Smooth muscle cell (in vitro differentiated cells): ENCODE measurements around the gene PPM1H. TPM values are rescaled to one million over a fixed set of nuclear protein-coding genes. Genes with fewer than 3 reads are reported as not detected.

ENCODE experiments used
- DNase-seq: peaks from one replicate; lab custom pipeline; 2025; ENCODE audit not compliant: unreplicated experiment; lab: John Stamatoyannopoulos, UW
- H2AFZ ChIP-seq: fragments of 200-600 bp; sonication (generic); 2 replicates; pipeline ENCODE4 v1.6.0; 2016; ENCODE audit warnings: antibody characterized with exemption, low read depth, mild to moderate bottlenecking
- H3F3A ChIP-seq: fragments of 200-600 bp; sonication (generic); 2 replicates; pipeline ENCODE4 v1.6.0; 2017; ENCODE audit warnings: antibody characterized with exemption, low read depth
- H3K27ac ChIP-seq: fragments of 200-600 bp; sonication (generic); 2 replicates; pipeline ENCODE4 v1.5.1; 2016; ENCODE audit warnings: low read depth, mild to moderate bottlenecking
- H3K27me3 ChIP-seq: fragments of 200-600 bp; sonication (generic); 2 replicates; pipeline ENCODE4 v1.6.1; 2016; ENCODE audit warnings: low read depth, mild to moderate bottlenecking
- H3K36me3 ChIP-seq: fragments of 200-600 bp; sonication (generic); 2 replicates; pipeline ENCODE4 v1.5.1; 2016; ENCODE audit warnings: low read depth
- H3K4me1 ChIP-seq: fragments of 200-600 bp; sonication (generic); 2 replicates; pipeline ENCODE4 v1.5.1; 2016; ENCODE audit warnings: low read depth
- H3K4me2 ChIP-seq: fragments of 200-600 bp; sonication (generic); 2 replicates; pipeline ENCODE4 v1.6.0; 2016; ENCODE audit warnings: mild to moderate bottlenecking
- H3K4me3 ChIP-seq: fragments of 200-600 bp; sonication (generic); 2 replicates; pipeline ENCODE4 v1.5.1; 2016; ENCODE audit warnings: mild to moderate bottlenecking
- H3K79me2 ChIP-seq: fragments of 200-600 bp; sonication (generic); 2 replicates; pipeline ENCODE4 v1.6.0; 2016; ENCODE audit warnings: low read depth, mild to moderate bottlenecking
- H3K9ac ChIP-seq: fragments of 200-600 bp; sonication (generic); 2 replicates; pipeline ENCODE4 v1.6.0; 2016; ENCODE audit warnings: low read depth
- H3K9me3 ChIP-seq: fragments of 200-600 bp; sonication (generic); replicated peaks from 2 replicates; pipeline ENCODE4 v1.5.1; 2016; ENCODE audit warnings: low read depth
- H4K20me1 ChIP-seq: fragments of 200-600 bp; sonication (generic); 2 replicates; pipeline ENCODE4 v1.6.0; 2016; ENCODE audit warnings: low read depth
- CTCF ChIP-seq: fragments of 200-600 bp; sonication (generic); IDR thresholded peaks from 2 replicates; pipeline ENCODE4 v1.5.1; 2017; ENCODE audit warnings: borderline replicate concordance, mild to moderate bottlenecking, antibody characterized with exemption; ENCODE audit not compliant: insufficient read depth, poor library complexity, severe bottlenecking
- WGBS: methylation state at CpG from one replicate; pipeline ENCODE4 v1.1.7; 2016; ENCODE audit warnings: low lambda C conversion rate; 5-methylcytosine and 5-hydroxymethylcytosine counted together
- polyA plus RNA-seq: library from polyadenylated mRNA; unstranded; fragments of >200 nt; fragmentation: Nextera tagmentation; extraction: Ambion mirVana; gene quantifications from 2 replicates; pipeline ENCODE4 v1.2.1, GENCODE V29; 2016
- total RNA-seq: library from RNA; depleted of rRNA; stranded (reverse); fragments of >200 nt; gene quantifications from 2 replicates; pipeline ENCODE4 v1.2.3, GENCODE V29; 2014

Gene PPM1H
- total and polyA plus RNA-seq, 2 experiments from 2014 or later = 0.56 to 3.6 TPM

- peak overlapping the region; percentile 38 for H3K4me2 ChIP-seq
- no peak overlapping the region for H2AFZ ChIP-seq
- no peaks in the 10 kb centered on the region for H4K20me1 ChIP-seq
- TF ChIP-seq CTCF = no peak
- H3F3A ChIP-seq = no peaks in the 10 kb centered on the region
- no peaks in the 10 kb centered on the region for H3K27me3 ChIP-seq
- WGBS = 52% methylated on average over 10 of the region's 10 CpGs
- H3K4me3 ChIP-seq = no peak overlapping the region
- no peaks in the 10 kb centered on the region for H3K36me3 ChIP-seq
- no peaks in the 10 kb centered on the region for H3K79me2 ChIP-seq
- no peaks in the 10 kb centered on the region for H3K9me3 ChIP-seq
- H3K27ac ChIP-seq = peak overlapping the region; percentile 67
- no peak overlapping the region for H3K9ac ChIP-seq
- no peak for DNase-seq
- H3K4me1 ChIP-seq = no peaks in the 10 kb centered on the region
Measured at GRCh38 chr12:62834971-62835547, 99.9 kb downstream of the PPM1H start.

GRCh38 chr12:62834406-62834805, 100.5 kb downstream of the PPM1H start:
- H3K36me3 ChIP-seq = no peaks in the 10 kb centered on the region
- H3K27me3 ChIP-seq = no peaks in the 10 kb centered on the region
- no peaks in the 10 kb centered on the region for H3K4me1 ChIP-seq
- no peaks in the 10 kb centered on the region for H4K20me1 ChIP-seq
- H3F3A ChIP-seq = no peaks in the 10 kb centered on the region
- H3K4me2 ChIP-seq = no peak overlapping the region
- no peak for TF ChIP-seq CTCF
- H3K27ac ChIP-seq = no peak overlapping the region
- no peaks in the 10 kb centered on the region for H3K79me2 ChIP-seq
- H3K9me3 ChIP-seq = no peaks in the 10 kb centered on the region
- no peak overlapping the region for H3K4me3 ChIP-seq
- no peak for DNase-seq
- WGBS = 88% methylated on average over 4 of the region's 4 CpGs
- H3K9ac ChIP-seq = no peak overlapping the region
- no peak overlapping the region for H2AFZ ChIP-seq

- H3K4me2 ChIP-seq = no peak overlapping the region
- no peaks in the 10 kb centered on the region for H3K27me3 ChIP-seq
- H2AFZ ChIP-seq = no peak overlapping the region
- no peaks in the 10 kb centered on the region for H3K4me1 ChIP-seq
- H3K9ac ChIP-seq = no peak overlapping the region
- H3K36me3 ChIP-seq = no peaks in the 10 kb centered on the region
- TF ChIP-seq CTCF = no peak
- no peaks in the 10 kb centered on the region for H4K20me1 ChIP-seq
- H3K4me3 ChIP-seq = no peak overlapping the region
- H3K9me3 ChIP-seq = no peaks in the 10 kb centered on the region
- 95% methylated on average over 6 of the region's 6 CpGs for WGBS
- H3K79me2 ChIP-seq = no peaks in the 10 kb centered on the region
- H3F3A ChIP-seq = no peaks in the 10 kb centered on the region
- no peak overlapping the region for H3K27ac ChIP-seq
- DNase-seq = no peak
Measured at GRCh38 chr12:62833634-62834033, 101.3 kb downstream of the PPM1H start.

GRCh38 chr12:62832558-62832957, 102.4 kb downstream of the PPM1H start:
- Histone ChIP-seq H3K4me2 (no peak overlapping the region), H3K36me3 (no peaks in the 10 kb centered on the region), H3K79me2 (no peaks in the 10 kb centered on the region), H3K4me1 (no peaks in the 10 kb centered on the region), H3K27ac (no peak overlapping the region), H3K27me3 (no peaks in the 10 kb centered on the region), H3K9me3 (no peaks in the 10 kb centered on the region), H4K20me1 (no peaks in the 10 kb centered on the region), H3K4me3 (no peak overlapping the region), H2AFZ (no peak overlapping the region), H3F3A (no peaks in the 10 kb centered on the region), H3K9ac (no peak overlapping the region)
- no peak for TF ChIP-seq CTCF
- 68% methylated on average over 3 of the region's 3 CpGs for WGBS
- DNase-seq = no peak
